HT-29 (cell line): ENCODE results near the gene PRSS2. TPM values are rescaled to one million over a fixed set of nuclear protein-coding genes. Genes with fewer than 3 reads are reported as not detected.
"Not testable (repeated sequence)": the region's sequence is repeated elsewhere in the genome, so short reads cannot be mapped to it uniquely, and the experiment has no call there.

Source experiments
- DNase-seq: peaks from one replicate; pipeline ENCODE4 v3.0.0-alpha.2; 2015; ENCODE audit warnings: low spot score
- total RNA-seq: library from RNA; depleted of rRNA; stranded (reverse); fragments of >200 nt; shearing (Covaris generic); gene quantifications from 2 replicates; pipeline ENCODE4 v1.2.3, GENCODE V29; 2014; rRNA removed

Gene PRSS2
- total RNA-seq: 0.79 and 1.3 TPM in 2 replicates

- no peak for DNase-seq
Observed at GRCh38 chr7:142770661-142771352, at the start of gene PRSS2. TSS of gene PRSS2 (plus strand) at chr7:142770970. CDS start at chr7:142770983, 13 bp downstream.

DNA sequence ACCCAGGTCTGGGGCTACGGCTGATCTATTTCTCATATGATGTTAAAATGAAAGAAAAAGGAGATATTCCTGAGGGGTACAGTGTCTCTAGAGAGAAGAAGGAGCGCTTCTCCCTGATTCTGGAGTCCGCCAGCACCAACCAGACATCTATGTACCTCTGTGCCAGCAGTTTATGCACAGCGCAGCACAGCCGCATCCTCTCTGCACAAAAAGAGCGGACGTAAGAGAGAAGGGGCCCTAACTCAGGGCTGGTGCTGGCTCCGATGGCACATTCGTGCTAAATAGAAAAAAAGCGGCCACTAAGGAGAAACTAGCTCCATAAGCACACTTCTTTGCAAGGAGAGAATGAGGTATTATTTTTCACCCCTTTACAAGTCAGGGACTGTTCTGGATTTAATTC is 49.8 kb upstream of the PRSS2 start:
- DNase-seq: no peak

DNA sequence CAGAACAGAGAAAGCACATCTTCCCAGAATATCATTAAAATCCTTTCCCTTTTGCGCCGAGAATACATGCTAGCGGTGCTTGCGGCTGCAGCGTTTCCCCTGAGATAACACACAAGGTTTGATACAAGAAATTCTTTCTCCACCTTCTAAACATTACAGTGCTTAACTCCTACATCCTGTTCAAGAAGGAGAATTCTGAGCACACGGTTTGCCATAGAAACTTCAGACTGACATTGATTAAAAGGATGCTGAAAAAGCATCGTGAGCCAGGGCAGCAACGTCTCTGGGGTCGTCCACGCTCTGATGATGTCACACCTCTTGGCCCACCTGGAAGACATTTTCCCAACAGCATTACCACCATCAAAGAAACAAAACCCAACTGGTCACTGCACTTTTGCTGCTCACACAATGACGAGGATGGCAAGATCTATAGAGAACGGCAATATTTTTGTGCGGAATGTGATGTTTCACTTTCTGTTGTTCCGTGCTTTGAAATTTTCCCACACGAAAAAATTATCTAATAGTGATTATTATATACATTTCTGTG is 48.4 kb upstream of the PRSS2 start:
- no peak for DNase-seq

GRCh38 chr7:142733271-142733670 is 37.5 kb upstream of the PRSS2 start:
- no peak for DNase-seq

- peak; percentile 36 for DNase-seq
Observed at GRCh38 chr7:142739923-142740492, 30.8 kb upstream of the PRSS2 start.

DNA sequence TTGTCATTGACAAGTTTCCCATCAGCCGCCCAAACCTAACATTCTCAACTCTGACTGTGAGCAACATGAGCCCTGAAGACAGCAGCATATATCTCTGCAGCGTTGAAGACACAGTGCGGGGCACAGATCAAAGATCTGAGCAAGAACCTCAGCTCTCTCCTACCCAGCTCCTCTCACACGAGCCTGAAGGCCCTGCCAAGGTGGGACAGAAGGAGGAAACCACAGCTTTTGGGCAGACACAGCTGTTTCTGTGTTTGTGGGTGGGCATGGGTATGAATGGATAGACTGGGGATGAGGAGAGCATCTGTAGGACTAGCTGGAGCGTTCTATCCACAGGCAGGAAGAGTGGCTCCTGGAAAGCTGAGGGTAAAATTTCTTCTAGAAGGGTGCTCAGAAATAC is 30.0 kb upstream of the PRSS2 start:
- no peak for DNase-seq

- DNase-seq: not testable (repeated sequence)
Observed at GRCh38 chr7:142741932-142742331, 28.8 kb upstream of the PRSS2 start.

- no peak for DNase-seq
Observed at GRCh38 chr7:142745091-142745635, 25.6 kb upstream of the PRSS2 start.

DNA sequence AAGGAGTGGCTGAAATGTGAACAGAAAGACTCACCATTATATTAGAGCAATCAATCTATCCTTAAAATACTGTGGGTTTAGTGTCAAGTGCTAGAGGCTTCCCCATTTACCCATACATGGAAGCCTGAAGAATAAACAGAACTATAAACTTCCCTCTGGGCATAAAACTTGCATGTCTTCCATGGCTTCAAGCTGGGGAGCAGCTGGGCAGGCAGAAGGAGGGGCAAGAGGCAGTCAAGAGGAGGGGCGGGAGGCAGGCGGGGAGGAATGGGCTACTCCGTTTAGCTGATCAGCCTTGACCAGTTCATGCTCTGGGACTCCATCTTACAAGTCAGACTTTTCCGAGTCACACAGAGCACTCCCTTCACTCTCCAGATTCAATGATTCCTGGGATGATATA is 25.0 kb upstream of the PRSS2 start:
- no peak for DNase-seq

DNA sequence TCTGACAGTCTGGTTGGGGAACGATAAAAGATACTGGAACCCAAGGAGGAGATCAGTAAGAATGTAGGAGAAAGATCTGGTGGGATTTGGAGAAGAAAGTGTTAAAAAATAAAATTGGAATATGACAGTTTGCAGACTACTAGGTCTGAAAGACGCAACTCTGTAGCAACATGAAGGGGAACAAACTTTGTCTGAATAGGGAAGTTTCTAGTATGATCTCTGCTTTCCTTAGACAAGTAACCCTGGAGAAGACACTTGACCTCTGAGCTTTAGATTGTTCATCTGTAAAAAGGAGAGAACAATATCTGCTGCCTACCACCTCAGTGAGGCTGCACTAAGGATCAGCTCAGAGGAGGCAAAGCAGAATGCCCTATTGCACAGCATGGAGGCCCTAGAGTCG is 24.5 kb upstream of the PRSS2 start:
- DNase-seq: no peak

DNA sequence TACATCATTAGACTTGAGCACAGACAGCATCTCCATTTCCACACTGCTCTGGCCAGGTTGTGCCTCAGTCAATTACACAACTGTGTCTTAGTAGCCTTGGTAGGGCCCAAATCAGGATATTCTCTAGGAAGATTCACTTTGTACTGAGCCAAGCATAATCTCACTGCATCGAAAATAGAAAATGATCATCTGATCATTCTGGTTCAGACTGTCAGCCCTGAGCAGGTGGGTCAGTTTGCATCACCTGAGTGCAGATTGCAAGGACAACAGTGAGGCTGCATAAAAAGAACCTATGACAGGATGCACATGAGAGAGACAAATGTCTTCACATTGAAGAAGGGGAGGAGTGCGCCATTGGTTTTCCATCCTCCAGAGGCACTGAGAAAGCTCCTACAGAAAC is 22.4 kb upstream of the PRSS2 start:
- not testable (repeated sequence) for DNase-seq

- no peak for DNase-seq
Observed at GRCh38 chr7:142749218-142749993, 21.4 kb upstream of the PRSS2 start, which contains the start of gene PRSS1. TSS of gene PRSS1 (plus strand) at chr7:142749472. CDS start at chr7:142749485, 13 bp downstream.

GRCh38 chr7:142750321-142750938 is 20.3 kb upstream of the PRSS2 start:
- no peak for DNase-seq

GRCh38 chr7:142751526-142752175 is 19.1 kb upstream of the PRSS2 start:
- not testable (repeated sequence) for DNase-seq

GRCh38 chr7:142752376-142753225 is 18.2 kb upstream of the PRSS2 start:
- DNase-seq: no peak

GRCh38 chr7:142753366-142753765 is 17.4 kb upstream of the PRSS2 start:
- no peak for DNase-seq

GRCh38 chr7:142753925-142754491 is 16.8 kb upstream of the PRSS2 start:
- DNase-seq: not testable (repeated sequence)

- DNase-seq: no peak
Observed at GRCh38 chr7:142754681-142755575, 15.8 kb upstream of the PRSS2 start.

DNA sequence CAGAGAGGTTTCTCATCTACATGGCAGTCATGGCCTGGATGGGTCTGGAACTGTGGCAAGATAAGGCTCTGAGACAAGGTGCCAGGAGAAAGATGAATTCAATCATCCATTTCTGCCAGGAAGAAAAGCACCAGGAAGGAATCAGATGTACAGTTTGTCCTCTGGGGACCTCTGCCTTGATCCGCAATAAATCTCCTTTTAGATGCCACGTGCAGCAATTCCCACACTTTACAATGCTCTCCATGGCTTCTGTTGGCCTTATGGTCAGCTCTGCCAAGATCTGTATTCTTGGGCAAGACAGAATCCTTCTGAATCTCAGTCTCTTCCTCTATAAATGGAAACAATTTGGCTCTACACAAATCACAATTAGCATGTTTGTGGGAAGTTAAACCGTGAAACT is 12.5 kb upstream of the PRSS2 start:
- not testable (repeated sequence) for DNase-seq
